IMR-90 (cell line): ENCODE results near the gene PDGFC. TPM values are rescaled to one million over a fixed set of nuclear protein-coding genes. Genes with fewer than 3 reads are reported as not detected.
A peak's percentile ranks its signal among the peaks of the same experiment; 100 is the strongest.

Experiments
- ATAC-seq: fragments of 200-7000 bp; cut with Tn5 transposase; 2 replicates; pipeline ENCODE4 v1.9.1; 2020; ENCODE audit warnings: low read depth, mild to moderate bottlenecking, moderate library complexity
- BruUV-seq: library from RNA; stranded (reverse); fragments of 400-500 nt; replicated peaks from 2 replicates; lab custom pipeline; 2021; lab: Mats Ljungman, UMichigan
- CTCF ChIA-PET: fragments of 300-600 bp; formaldehyde crosslinking; extraction: SDS; loops from one replicate; lab custom pipeline; 2021; ENCODE audit warnings: antibody characterized with exemption; lab: Yijun Ruan, JAX
- POLR2A ChIA-PET: fragments of 300-600 bp; sonication (Branson Sonifier 250); formaldehyde crosslinking; loops from one replicate; lab custom pipeline; 2022; ENCODE audit warnings: antibody characterized with exemption; ENCODE audit not compliant: unreplicated experiment; lab: Charles Lee
- DNase-seq: peaks from one replicate; pipeline ENCODE4 v3.0.0; 2013
- H2AFZ ChIP-seq: replicated peaks from 2 replicates; pipeline ENCODE3; 2013; ENCODE audit warnings: low read length, mild to moderate bottlenecking; ENCODE audit not compliant: poor library complexity
- H2AK5ac ChIP-seq: 2 replicates; pipeline ENCODE4 v1.6.1; 2013; ENCODE audit warnings: low read depth, low read length, inconsistent platforms
- H2AK9ac ChIP-seq: replicated peaks from 2 replicates; pipeline ENCODE3; 2013; ENCODE audit warnings: mild to moderate bottlenecking, low read depth, low read length, moderate library complexity; ENCODE audit not compliant: poor library complexity
- H2BK120ac ChIP-seq: 2 replicates; pipeline ENCODE4 v1.6.1; 2013; ENCODE audit warnings: low read depth, low read length, inconsistent platforms
- H2BK15ac ChIP-seq: 3 replicates; pipeline ENCODE4 v1.6.1; 2013; ENCODE audit warnings: low read depth, low read length, inconsistent platforms
- H2BK20ac ChIP-seq: 2 replicates; pipeline ENCODE4 v1.6.1; 2013; ENCODE audit warnings: low read depth, mild to moderate bottlenecking, inconsistent platforms, low read length, moderate library complexity
- H2BK5ac ChIP-seq: 2 replicates; pipeline ENCODE4 v1.6.1; 2013; ENCODE audit warnings: mild to moderate bottlenecking, low read depth, low read length, inconsistent platforms; ENCODE audit not compliant: poor library complexity, severe bottlenecking
- H3K14ac ChIP-seq: replicated peaks from 2 replicates; pipeline ENCODE4 v1.6.1; 2013; ENCODE audit warnings: low read depth, low read length, inconsistent platforms
- H3K18ac ChIP-seq: 2 replicates; pipeline ENCODE4 v1.6.1; 2013; ENCODE audit warnings: low read depth, low read length, control low read depth
- H3K23ac ChIP-seq: 2 replicates; pipeline ENCODE4 v1.6.1; 2013; ENCODE audit warnings: low read depth, low read length, inconsistent platforms
- H3K27ac ChIP-seq: 2 replicates; pipeline ENCODE4 v1.5.1; 2013; ENCODE audit warnings: mild to moderate bottlenecking, control low read depth, low read length; ENCODE audit not compliant: insufficient read depth
- H3K27me3 ChIP-seq: 2 replicates; pipeline ENCODE4 v1.6.1; 2013; ENCODE audit warnings: low read length; ENCODE audit not compliant: control insufficient read depth, insufficient read depth
- H3K36me3 ChIP-seq: 2 replicates; pipeline ENCODE4 v1.6.1; 2013; ENCODE audit warnings: low read length, mixed read lengths; ENCODE audit not compliant: control insufficient read depth, insufficient read depth
- H3K4ac ChIP-seq: 2 replicates; pipeline ENCODE4 v1.6.1; 2013; ENCODE audit warnings: low read depth, low read length, inconsistent platforms
- H3K4me1 ChIP-seq: 2 replicates; pipeline ENCODE4 v1.6.1; 2013; ENCODE audit warnings: low read length, mixed read lengths; ENCODE audit not compliant: control insufficient read depth, insufficient read depth
- H3K4me2 ChIP-seq: 2 replicates; pipeline ENCODE4 v1.6.1; 2013; ENCODE audit warnings: low read depth, mild to moderate bottlenecking, control low read depth, low read length, moderate library complexity
- H3K4me3 ChIP-seq: 2 replicates; pipeline ENCODE4 v1.5.1; 2013; ENCODE audit warnings: low read depth, mild to moderate bottlenecking, control low read depth, low read length, moderate library complexity; ENCODE audit not compliant: insufficient read depth
- H3K56ac ChIP-seq: 2 replicates; pipeline ENCODE4 v1.6.1; 2013; ENCODE audit warnings: low read length, inconsistent platforms; ENCODE audit not compliant: insufficient read depth; ENCODE audit errors: extremely low read depth
- H3K79me1 ChIP-seq, 2 experiments: 2 replicates each; pipeline ENCODE4 v1.6.1; 2013; ENCODE audit warnings: low read length in 2 of 2, inconsistent platforms in 1 of 2, low read depth in 1 of 2
- H3K9ac ChIP-seq: 2 replicates; pipeline ENCODE4 v1.6.1; 2013; ENCODE audit warnings: low read depth, low read length, control low read depth
- H3K9me1 ChIP-seq: 2 replicates; pipeline ENCODE4 v1.6.1; 2013; ENCODE audit warnings: low read length, inconsistent platforms; ENCODE audit not compliant: insufficient read depth
- H3K9me3 ChIP-seq: 2 replicates; pipeline ENCODE4 v1.6.1; 2013; ENCODE audit warnings: low read length; ENCODE audit not compliant: control insufficient read depth, insufficient read depth
- H4K20me1 ChIP-seq: 2 replicates; pipeline ENCODE4 v1.6.1; 2013; ENCODE audit warnings: low read length, inconsistent platforms; ENCODE audit not compliant: insufficient read depth
- H4K5ac ChIP-seq: 2 replicates; pipeline ENCODE4 v1.6.1; 2013; ENCODE audit warnings: mild to moderate bottlenecking, low read depth, low read length, control low read depth
- H4K8ac ChIP-seq, 2 experiments: 2 replicates each; pipeline ENCODE4 v1.6.1; 2013; ENCODE audit warnings: low read depth in 2 of 2, low read length in 2 of 2, control low read depth in 1 of 2, inconsistent platforms in 1 of 2
- H4K91ac ChIP-seq: 2 replicates; pipeline ENCODE4 v1.6.1; 2013; ENCODE audit warnings: low read depth, low read length, inconsistent platforms; ENCODE audit not compliant: insufficient read depth
- BHLHE40 ChIP-seq: fragments of 150-350 bp; IDR thresholded peaks from 2 replicates; pipeline ENCODE4 v1.6.1; 2016; ENCODE audit warnings: mild to moderate bottlenecking, low read depth, low read length
- CEBPB ChIP-seq: IDR thresholded peaks from 2 replicates; pipeline ENCODE4 v1.6.1; 2012; ENCODE audit warnings: low read depth, low read length, improper control_type of control experiment
- MAFK ChIP-seq: IDR thresholded peaks from 2 replicates; pipeline ENCODE4 v1.6.1; 2012; ENCODE audit warnings: low read depth, low read length, improper control_type of control experiment
- RAD21 ChIP-seq: IDR thresholded peaks from 2 replicates; pipeline ENCODE4 v1.6.1; 2012; ENCODE audit warnings: low read length, improper control_type of control experiment
- WGBS, 2 experiments: methylation state at CpG; one replicate each; pipeline versions ENCODE4 v1.1.5 to v1.1.7; 2013; ENCODE audit warnings: missing lambda C conversion rate in 2 of 2; ENCODE audit not compliant: insufficient read length in 1 of 2; ENCODE audit errors: extremely low coverage in 2 of 2; 5-methylcytosine and 5-hydroxymethylcytosine counted together
- dilution Hi-C: fragments of 300-500 bp; cut with HindIII; formaldehyde crosslinking; loops from one replicate; pipeline ENCODE4 v1.14.3; 2018; ENCODE audit warnings: low sequenced_read_pairs; ENCODE audit not compliant: unreplicated experiment
- in situ Hi-C: fragments of 300-500 bp; cut with MboI; formaldehyde crosslinking; loops from 3 replicates; pipeline ENCODE4 v1.14.3; 2019; ENCODE audit warnings: low sequenced_read_pairs, inconsistent platforms, mixed read lengths
- intact Hi-C: fragments of 100-400 bp; cut with micrococcal nuclease; formaldehyde crosslinking; loops from 2 replicates; pipeline ENCODE4 v1.10.0; 2022
- polyA plus RNA-seq, 3 experiments: library from polyadenylated mRNA; depleted of rRNA; stranded (reverse); fragments of >200 nt; gene quantifications; 2 replicates each; pipeline ENCODE4 v1.2.3, GENCODE V29; 2012; ENCODE audit warnings: low replicate concordance in 1 of 3
- total RNA-seq: library from RNA; depleted of rRNA; stranded (reverse); fragments of >200 nt; gene quantifications from 2 replicates; pipeline ENCODE4 v1.2.3, GENCODE V29; 2012

Gene PDGFC
- total and polyA plus RNA-seq, 2 of the 4 experiments (the other 2 are of a cell fraction), result 19.8 to 90.7 TPM

- no peak overlapping the region for H3K4me3 ChIP-seq
Measured at GRCh38 chr4:156771171-156771837, 200.3 kb downstream of the PDGFC start.

More at GRCh38 chr4:156771171-156771837, 200.3 kb downstream of the PDGFC start:
- Histone ChIP-seq H3K36me3 (no peaks in the 10 kb centered on the region), H2AK9ac (no peak overlapping the region), H3K4me2 (peak overlapping the region; percentile 52), H3K18ac (peak overlapping the region; percentile 67), H3K27me3 (no peaks in the 10 kb centered on the region), H3K79me1 (peaks cover 4 to 22% of the 10 kb centered on the region in 2 experiments; a peak in 3 of 4 replicates), H3K4me1 (peaks cover 10% of the 10 kb centered on the region), H3K14ac (peak overlapping the region; percentile 88), H4K5ac (peak overlapping the region; percentile 21), H3K23ac (peak overlapping the region; percentile 89; the same call in 1 of the 2 replicates), H3K9ac (peak overlapping the region; percentile 53), H3K9me3 (no peaks in the 10 kb centered on the region), H4K91ac (peak overlapping the region; percentile 70), H4K20me1 (no peaks in the 10 kb centered on the region), H2BK15ac (peak overlapping the region; percentile 33; the same call in 2 of the 3 replicates), H2BK120ac (peak overlapping the region; percentile 89), H2BK20ac (peak overlapping the region; percentile 93), H3K9me1 (peaks cover 3% of the 10 kb centered on the region; the same call in 1 of the 2 replicates), H3K56ac (peak overlapping the region; percentile 87), H2AFZ (peak overlapping the region; percentile 24), H4K8ac (peak overlapping the region; percentile 19 to 80), H3K27ac (peak overlapping the region; percentile 91), H2BK5ac (peak overlapping the region; percentile 98), H2AK5ac (peak overlapping the region; percentile 24; the same call in 1 of the 2 replicates), H3K4ac (peak overlapping the region; percentile 85)
- in situ Hi-C loops (loop anchor here (10.0 to 25.0 kb wide), 2 partner anchors 193 to 809 kb away; partner anchors contain the start of gene CTSO), dilution Hi-C loops (no loop called here), intact Hi-C loops (loop anchor here (5.0 to 10.0 kb wide), 3 partner anchors 294 to 607 kb away; no protein-coding TSS in a partner anchor)
- TF ChIP-seq RAD21 (no peak), CEBPB (0 out of 2 replicates have a peak, but pooled peaks have one; percentile 60), BHLHE40 (no peak), MAFK (no peak)
- no TSS peak for BruUV-seq
- POLR2A ChIA-PET, result interaction anchor here (0.6 to 0.8 kb wide), 4 partner anchors 9 to 341 kb away, joined by 4 to 13 read pairs (median 4); no protein-coding TSS in a partner anchor
- ATAC-seq (peak; percentile 69), DNase-seq (peak; percentile 69)
- CTCF ChIA-PET, result interaction anchor here (0.5 to 2.0 kb wide), 4 partner anchors 108 to 274 kb away, joined by 3 to 5 read pairs (median 4); no protein-coding TSS in a partner anchor
- 0% methylated on average over 1 of the region's 6 CpGs; no CpG with 5 or more reads in 1 of the 2 experiments for WGBS, 2 experiments
